Neutrophil (primary cell): ENCODE measurements around the gene GPC6.

Experiments used
- H3K27ac ChIP-seq: fragments of 200-600 bp; sonication (generic); 2 replicates; pipeline ENCODE4 v1.5.1; 2016; ENCODE audit warnings: mild to moderate bottlenecking, moderate library complexity
- H3K27me3 ChIP-seq: fragments of 200-600 bp; sonication (generic); 2 replicates; pipeline ENCODE4 v1.6.0; 2016; ENCODE audit warnings: mild to moderate bottlenecking
- H3K36me3 ChIP-seq: fragments of 200-600 bp; sonication (generic); 2 replicates; pipeline ENCODE4 v1.5.1; 2017
- H3K4me1 ChIP-seq, 2 experiments: fragments of 200-600 bp in 1 of 2; sonication (generic) in 1 of 2; 1 replicate in 1 of 2; 2 replicates in 1 of 2; pipeline versions ENCODE4 v1.5.1 to v1.6.1; 2013 to 2016; ENCODE audit warnings: low read depth in 1 of 2, low read length in 1 of 2, mild to moderate bottlenecking in 1 of 2, moderate library complexity in 1 of 2; ENCODE audit not compliant: control insufficient read depth in 1 of 2, insufficient read depth in 1 of 2
- H3K4me3 ChIP-seq, 2 experiments: fragments of 200-600 bp in 1 of 2; sonication (generic) in 1 of 2; 1 replicate in 1 of 2; 2 replicates in 1 of 2; pipeline ENCODE4 v1.5.1; 2013 to 2016; ENCODE audit warnings: low read depth in 1 of 2, low read length in 1 of 2, mild to moderate bottlenecking in 1 of 2, moderate library complexity in 1 of 2
- H3K9me3 ChIP-seq: fragments of 200-600 bp; sonication (generic); 2 replicates; pipeline ENCODE4 v1.5.1; 2016
- TF ChIP-seq, protein P1 (sequence below): fragments of 200-600 bp; sonication (generic); IDR thresholded peaks from 2 replicates; pipeline ENCODE4 v1.5.1; 2016; ENCODE audit warnings: antibody characterized with exemption

GPC6 gene

DNA sequence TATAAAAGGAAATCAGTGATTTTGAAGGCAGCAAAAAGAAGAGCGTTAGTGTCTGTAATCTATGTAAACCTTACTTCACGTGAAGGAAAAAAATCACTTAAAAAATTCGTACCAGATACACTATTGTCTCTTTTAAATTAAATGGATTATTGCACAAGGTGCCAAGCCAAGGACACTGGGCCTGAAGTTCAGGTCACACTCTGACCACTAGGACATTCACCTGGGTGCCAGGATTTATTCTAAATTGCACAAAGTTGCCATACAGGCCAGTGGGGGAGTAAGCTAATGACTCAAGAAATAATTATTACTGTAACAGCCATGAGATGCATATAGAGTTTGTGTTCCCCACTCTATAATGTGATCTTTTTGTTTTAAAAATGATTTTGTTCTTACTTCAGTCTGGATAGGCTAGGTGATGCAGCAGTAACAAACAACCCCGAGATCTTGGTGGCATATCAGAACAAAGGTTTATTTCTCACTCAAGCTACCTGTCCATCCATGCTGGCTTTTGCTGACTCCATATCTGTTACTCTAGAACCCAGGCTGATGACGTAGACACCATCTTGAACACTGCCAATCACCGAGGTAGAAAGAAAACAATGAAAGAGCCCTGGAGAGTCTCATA lies 1000.8 kb downstream of the GPC6 start:
- Histone ChIP-seq H3K4me1 (no peaks in the 10 kb centered on the region), H3K4me3 (no peak overlapping the region), H3K27me3 (no peaks in the 10 kb centered on the region), H3K36me3 (no peaks in the 10 kb centered on the region), H3K9me3 (no peaks in the 10 kb centered on the region), H3K27ac (no peak overlapping the region)
- TF ChIP-seq, protein P1, sequence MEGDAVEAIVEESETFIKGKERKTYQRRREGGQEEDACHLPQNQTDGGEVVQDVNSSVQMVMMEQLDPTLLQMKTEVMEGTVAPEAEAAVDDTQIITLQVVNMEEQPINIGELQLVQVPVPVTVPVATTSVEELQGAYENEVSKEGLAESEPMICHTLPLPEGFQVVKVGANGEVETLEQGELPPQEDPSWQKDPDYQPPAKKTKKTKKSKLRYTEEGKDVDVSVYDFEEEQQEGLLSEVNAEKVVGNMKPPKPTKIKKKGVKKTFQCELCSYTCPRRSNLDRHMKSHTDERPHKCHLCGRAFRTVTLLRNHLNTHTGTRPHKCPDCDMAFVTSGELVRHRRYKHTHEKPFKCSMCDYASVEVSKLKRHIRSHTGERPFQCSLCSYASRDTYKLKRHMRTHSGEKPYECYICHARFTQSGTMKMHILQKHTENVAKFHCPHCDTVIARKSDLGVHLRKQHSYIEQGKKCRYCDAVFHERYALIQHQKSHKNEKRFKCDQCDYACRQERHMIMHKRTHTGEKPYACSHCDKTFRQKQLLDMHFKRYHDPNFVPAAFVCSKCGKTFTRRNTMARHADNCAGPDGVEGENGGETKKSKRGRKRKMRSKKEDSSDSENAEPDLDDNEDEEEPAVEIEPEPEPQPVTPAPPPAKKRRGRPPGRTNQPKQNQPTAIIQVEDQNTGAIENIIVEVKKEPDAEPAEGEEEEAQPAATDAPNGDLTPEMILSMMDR = no peak

DNA sequence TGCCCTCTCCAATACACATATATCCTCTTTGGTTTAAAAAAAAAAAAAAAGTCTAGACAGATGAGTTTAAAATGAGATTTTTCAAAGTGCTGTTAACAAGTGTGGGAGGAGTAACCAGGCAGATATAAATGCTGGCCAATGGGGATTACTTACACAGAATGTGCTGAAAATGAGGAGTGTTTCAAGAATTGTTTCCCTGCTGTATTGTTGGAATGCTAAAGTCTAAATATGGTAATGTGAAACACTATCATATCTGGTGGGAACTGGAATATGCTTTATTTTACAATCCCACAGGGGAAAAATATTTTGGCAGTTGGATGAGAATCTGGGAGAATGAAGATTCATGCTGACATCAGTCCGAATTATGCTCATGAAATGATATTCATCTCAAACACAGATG lies 1002.2 kb downstream of the GPC6 start:
- H3K27me3 ChIP-seq = no peaks in the 10 kb centered on the region
- no peak overlapping the region for H3K4me3 ChIP-seq
- no peaks in the 10 kb centered on the region for H3K4me1 ChIP-seq
- TF ChIP-seq, protein P1 = no peak
- no peak overlapping the region for H3K27ac ChIP-seq
- no peaks in the 10 kb centered on the region for H3K36me3 ChIP-seq
- H3K9me3 ChIP-seq = no peaks in the 10 kb centered on the region

DNA sequence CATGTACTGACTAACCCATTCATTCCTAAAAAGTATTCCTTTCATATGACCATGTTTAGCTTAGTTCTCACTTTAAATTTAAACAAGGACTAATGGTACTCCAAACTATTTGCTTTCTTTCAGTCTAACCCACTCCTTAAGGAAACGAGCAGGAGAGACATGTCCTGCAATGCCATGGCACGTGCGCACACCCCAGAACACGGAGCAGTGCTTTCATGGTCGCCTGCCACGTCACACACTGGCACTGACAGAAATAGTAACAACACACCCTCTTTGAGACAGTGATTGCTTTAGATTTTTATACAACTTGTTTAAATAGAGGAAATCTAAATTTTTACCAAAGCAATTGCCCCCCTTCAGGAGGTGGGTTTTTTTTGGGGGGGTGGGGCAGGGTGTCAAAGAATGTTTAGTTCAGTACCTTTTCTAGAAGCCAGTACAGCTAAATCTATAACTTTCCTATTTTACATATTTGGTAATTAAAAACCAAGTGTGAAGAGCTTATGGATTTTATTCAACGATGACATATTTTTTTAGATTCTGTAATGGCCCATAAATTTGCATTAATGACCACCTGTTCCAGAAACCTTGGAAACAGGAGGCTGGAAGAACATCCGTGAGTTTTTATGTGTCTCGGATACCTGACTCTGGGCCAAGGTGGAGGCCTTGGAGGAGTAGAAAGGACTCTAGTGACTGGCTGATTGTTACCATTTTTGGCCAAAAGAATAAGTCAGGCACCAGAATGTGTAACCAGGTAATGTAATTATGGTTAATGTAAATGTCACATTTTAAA lies 1005.7 kb downstream of the GPC6 start:
- Histone ChIP-seq H3K27ac (no peak overlapping the region), H3K27me3 (no peaks in the 10 kb centered on the region), H3K4me1 (no peaks in the 10 kb centered on the region), H3K36me3 (no peaks in the 10 kb centered on the region), H3K4me3 (no peak overlapping the region), H3K9me3 (no peaks in the 10 kb centered on the region)
- TF ChIP-seq, protein P1 = no peak

DNA sequence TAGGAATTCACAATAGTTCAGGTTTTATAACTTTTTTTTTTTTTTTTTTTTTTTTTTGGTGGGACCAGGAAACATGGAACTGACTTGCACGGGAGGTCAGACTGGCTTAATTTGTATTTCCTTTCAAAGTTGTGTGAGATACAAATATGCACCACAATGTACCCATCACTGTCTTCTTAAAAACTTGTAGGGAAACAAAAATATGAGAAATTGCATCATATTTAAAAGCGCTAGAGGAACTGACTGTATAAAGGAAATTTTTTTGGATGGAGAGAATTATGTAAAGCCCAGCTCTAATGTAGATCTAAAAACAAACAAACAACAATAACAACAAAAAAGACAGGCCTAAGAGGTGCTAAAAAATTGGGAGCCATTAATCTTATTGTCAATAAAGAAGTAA lies 1006.3 kb downstream of the GPC6 start:
- TF ChIP-seq, protein P1 = no peak
- H3K36me3 ChIP-seq = no peaks in the 10 kb centered on the region
- no peaks in the 10 kb centered on the region for H3K27me3 ChIP-seq
- H3K4me3 ChIP-seq = no peak overlapping the region
- no peak overlapping the region for H3K27ac ChIP-seq
- H3K4me1 ChIP-seq = no peaks in the 10 kb centered on the region
- no peaks in the 10 kb centered on the region for H3K9me3 ChIP-seq

DNA sequence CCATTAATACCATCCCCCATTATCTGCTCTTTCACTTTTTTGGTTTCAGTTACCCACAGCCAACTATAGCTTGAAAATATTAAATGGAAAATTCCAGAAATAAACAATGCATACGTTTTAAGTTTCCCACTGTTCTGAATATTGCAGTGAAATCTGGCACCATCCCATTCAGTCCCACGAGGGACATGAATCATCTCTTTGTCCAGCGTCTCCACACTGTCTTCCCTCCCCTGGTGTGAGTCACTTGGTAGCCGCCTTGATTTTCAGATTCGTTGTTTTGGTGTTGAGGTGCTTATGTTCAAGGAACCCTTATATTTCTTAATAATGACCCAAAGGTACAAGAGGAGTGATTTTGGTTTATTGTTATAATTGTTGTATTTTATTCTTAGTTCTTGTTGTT lies 1006.8 kb downstream of the GPC6 start:
- H3K9me3 ChIP-seq = no peaks in the 10 kb centered on the region
- no peaks in the 10 kb centered on the region for H3K36me3 ChIP-seq
- TF ChIP-seq, protein P1 = no peak
- no peaks in the 10 kb centered on the region for H3K4me1 ChIP-seq
- no peak overlapping the region for H3K4me3 ChIP-seq
- H3K27me3 ChIP-seq = no peaks in the 10 kb centered on the region
- H3K27ac ChIP-seq = no peak overlapping the region
